Right renal pelvis (tissue), 4 donors: Measurements from ENCODE around the gene RPS15. TPM values are rescaled to one million over a fixed set of nuclear protein-coding genes. Genes with fewer than 3 reads are reported as not detected.
"Not testable (repeated sequence)": the region's sequence is repeated elsewhere in the genome, so short reads cannot be mapped to it uniquely, and the experiment has no call there.

ENCODE experiments used
- DNase-seq, 4 donors: peaks; one replicate each; pipeline ENCODE4 v3.0.0-alpha.2; 2013; ENCODE audit warnings: low read depth in 4 of 4, low spot score in 3 of 4, missing footprints in 1 of 4
- polyA plus RNA-seq, 4 donors: library from polyadenylated mRNA; unstranded; fragments of 120-200 nt; gene quantifications; one replicate each; pipeline ENCODE4 v1.2.1, GENCODE V29; 2013; ENCODE audit not compliant: insufficient read length in 4 of 4

RPS15 gene
- polyA plus RNA-seq, 4 donors = 509 to 913 (median 548) TPM

DNA sequence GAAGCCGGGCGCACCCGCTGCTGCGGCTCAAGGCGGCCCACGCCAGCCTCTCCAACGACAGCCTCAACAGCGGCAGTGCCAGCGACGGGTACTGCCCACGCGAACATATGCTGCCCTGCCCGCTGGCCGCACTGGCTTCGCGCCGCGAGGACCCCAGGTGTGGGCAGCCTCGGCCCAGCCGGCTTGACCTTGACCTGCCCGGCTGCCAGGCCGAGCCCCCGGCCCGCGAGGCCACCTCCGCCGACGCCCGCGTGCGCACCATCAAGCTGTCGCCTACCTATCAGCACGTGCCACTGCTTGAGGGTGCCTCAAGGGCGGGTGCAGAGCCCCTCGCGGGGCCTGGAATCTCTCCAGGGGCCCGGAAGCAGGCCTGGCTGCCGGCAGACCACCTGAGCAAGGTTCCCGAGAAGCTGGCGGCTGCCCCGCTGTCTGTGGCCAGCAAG lies 27.8 kb downstream of the RPS15 start:
- DNase-seq = no peak

DNA sequence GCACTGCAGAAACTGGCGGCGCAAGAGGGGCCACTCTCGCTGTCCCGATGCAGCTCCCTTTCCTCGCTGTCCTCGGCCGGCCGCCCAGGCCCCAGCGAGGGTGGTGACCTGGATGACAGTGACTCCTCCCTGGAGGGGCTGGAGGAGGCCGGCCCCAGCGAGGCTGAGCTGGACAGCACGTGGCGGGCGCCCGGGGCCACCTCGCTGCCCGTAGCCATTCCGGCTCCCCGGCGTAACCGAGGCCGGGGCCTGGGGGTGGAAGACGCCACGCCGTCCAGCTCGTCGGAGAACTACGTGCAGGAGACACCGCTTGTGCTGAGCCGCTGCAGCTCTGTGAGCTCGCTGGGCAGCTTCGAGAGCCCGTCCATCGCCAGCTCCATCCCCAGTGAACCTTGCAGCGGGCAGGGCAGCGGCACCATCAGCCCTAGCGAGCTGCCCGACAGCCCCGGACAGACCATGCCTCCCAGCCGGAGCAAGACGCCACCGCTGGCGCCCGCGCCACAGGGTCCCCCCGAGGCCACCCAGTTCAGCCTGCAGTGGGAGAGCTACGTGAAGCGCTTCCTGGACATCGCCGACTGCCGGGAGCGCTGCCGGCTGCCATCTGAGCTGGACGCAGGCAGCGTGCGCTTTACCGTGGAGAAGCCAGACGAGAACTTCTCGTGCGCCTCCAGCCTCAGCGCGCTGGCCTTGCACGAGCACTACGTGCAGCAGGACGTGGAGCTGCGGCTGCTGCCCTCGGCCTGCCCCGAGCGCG lies 28.4 kb downstream of the RPS15 start:
- no peak for DNase-seq

DNA sequence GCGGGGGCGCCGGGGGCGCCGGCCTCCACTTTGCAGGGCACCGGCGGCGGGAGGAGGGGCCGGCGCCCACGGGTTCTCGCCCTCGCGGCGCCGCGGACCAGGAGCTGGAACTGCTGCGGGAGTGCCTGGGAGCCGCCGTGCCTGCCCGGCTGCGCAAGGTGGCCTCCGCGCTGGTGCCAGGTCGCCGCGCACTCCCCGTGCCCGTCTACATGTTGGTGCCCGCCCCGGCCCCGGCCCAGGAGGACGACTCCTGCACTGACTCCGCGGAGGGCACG lies 29.0 kb downstream of the RPS15 start:
- DNase-seq = no peak

DNA sequence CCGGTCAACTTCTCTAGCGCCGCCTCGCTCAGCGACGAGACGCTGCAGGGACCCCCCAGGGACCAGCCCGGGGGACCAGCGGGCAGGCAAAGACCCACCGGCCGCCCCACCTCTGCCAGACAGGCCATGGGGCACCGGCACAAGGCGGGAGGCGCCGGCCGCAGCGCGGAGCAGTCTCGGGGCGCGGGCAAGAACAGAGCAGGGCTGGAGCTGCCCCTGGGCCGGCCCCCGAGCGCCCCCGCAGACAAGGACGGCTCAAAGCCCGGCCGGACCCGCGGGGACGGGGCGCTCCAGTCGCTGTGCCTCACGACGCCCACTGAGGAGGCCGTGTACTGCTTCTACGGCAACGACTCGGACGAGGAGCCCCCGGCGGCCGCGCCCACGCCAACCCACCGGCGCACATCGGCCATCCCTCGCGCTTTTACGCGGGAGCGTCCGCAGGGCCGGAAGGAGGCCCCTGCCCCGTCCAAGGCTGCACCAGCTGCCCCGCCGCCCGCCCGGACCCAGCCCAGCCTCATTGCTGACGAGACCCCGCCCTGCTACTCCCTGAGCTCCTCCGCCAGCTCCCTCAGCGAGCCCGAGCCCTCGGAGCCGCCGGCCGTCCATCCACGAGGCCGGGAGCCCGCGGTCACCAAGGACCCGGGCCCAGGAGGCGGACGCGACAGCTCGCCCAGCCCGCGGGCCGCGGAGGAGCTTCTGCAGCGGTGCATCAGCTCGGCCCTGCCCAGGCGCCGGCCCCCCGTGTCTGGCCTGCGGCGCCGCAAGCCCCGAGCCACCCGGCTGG lies 29.5 kb downstream of the RPS15 start:
- no peak for DNase-seq

DNA sequence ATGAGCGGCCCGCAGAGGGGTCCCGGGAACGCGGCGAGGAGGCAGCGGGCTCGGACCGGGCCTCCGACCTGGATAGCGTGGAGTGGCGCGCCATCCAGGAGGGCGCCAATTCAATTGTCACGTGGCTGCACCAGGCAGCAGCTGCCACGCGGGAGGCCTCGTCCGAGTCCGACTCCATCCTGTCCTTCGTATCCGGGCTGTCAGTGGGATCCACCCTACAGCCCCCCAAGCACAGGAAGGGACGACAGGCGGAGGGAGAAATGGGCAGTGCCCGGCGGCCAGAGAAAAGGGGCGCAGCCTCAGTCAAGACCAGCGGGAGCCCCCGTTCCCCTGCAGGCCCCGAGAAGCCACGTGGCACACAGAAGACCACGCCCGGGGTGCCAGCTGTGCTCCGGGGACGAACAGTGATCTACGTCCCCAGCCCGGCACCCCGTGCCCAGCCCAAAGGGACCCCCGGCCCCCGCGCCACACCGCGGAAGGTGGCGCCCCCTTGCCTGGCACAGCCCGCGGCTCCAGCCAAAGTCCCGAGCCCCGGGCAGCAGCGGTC lies 30.2 kb downstream of the RPS15 start:
- no peak for DNase-seq

DNA sequence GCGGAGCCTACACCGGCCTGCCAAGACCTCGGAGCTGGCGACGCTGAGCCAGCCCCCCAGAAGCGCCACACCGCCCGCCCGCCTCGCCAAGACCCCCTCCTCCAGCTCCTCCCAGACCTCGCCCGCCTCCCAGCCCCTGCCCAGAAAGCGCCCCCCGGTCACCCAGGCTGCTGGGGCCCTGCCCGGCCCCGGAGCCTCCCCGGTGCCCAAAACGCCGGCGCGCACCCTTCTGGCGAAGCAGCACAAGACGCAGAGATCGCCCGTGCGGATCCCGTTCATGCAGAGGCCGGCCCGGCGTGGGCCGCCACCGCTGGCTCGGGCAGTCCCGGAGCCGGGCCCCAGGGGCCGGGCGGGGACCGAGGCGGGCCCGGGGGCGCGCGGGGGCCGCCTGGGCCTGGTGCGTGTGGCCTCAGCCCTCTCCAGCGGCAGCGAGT lies 30.6 kb downstream of the RPS15 start:
- no peak for DNase-seq

DNA sequence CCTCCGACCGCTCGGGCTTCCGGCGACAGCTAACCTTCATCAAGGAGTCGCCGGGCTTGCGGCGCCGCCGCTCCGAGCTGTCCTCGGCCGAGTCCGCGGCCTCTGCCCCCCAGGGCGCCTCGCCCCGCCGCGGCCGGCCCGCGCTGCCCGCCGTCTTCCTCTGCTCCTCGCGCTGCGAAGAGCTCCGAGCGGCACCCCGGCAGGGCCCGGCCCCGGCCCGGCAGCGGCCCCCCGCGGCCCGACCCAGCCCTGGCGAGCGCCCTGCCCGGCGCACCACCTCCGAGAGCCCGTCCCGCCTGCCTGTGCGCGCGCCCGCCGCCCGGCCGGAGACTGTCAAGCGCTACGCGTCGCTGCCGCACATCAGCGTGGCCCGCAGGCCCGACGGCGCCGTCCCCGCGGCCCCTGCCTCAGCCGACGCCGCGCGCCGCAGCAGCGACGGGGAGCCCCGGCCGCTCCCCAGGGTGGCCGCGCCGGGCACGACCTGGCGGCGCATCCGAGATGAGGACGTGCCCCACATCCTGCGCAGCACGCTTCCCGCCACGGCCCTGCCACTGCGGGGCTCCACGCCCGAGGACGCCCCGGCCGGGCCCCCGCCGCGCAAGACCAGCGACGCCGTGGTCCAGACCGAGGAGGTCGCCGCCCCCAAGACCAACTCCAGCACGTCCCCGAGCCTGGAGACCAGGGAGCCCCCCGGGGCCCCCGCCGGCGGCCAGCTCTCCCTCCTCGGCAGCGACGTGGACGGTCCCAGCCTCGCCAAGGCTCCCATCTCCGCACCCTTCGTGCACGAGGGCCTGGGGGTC lies 31.3 kb downstream of the RPS15 start:
- no peak for DNase-seq

DNA sequence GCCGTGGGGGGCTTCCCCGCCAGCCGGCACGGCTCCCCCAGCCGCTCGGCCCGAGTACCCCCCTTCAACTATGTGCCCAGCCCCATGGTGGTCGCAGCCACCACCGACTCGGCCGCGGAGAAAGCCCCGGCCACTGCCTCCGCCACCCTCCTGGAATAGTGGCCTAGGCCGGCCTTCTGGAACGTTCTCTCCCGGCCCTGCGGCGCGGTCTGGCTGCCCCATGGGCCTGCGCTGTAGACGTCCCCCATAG lies 31.8 kb downstream of the RPS15 start:
- DNase-seq = no peak

DNA sequence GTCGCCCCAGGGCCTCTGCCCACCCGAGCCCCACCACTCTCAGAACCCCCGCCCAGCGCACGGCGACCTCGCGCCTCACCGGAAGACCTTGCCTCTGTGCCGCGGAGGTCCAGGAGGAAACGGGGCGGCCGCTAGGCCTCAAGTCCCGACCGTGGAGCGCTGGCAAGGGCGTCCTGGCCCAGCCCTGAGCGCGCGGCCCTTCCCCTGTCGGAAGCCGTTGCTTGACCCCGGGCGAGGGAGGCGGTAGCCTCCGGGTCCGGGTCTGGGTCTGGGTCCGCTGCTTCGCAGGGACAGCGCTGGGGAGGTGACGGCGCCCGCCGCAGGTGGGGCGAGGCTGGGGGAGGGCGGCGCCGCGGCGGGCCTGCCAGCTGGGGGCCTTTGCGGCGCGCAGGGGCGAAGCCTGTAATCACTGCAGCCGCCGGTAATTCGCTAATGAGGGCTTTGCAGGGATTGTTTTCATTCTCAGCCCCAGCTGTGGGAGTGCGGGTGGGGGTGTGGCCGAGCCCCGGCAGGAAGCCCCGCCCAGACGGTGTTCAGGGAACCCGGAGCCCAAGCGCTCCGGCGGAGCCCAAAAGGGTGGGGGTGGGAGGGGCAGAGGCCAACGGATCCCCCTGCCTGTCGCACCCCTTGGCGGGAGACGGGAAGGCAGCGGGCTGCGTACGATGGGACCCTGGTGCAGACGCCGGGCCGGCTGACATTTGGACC lies 32.3 kb downstream of the RPS15 start:
- no peak for DNase-seq

DNA sequence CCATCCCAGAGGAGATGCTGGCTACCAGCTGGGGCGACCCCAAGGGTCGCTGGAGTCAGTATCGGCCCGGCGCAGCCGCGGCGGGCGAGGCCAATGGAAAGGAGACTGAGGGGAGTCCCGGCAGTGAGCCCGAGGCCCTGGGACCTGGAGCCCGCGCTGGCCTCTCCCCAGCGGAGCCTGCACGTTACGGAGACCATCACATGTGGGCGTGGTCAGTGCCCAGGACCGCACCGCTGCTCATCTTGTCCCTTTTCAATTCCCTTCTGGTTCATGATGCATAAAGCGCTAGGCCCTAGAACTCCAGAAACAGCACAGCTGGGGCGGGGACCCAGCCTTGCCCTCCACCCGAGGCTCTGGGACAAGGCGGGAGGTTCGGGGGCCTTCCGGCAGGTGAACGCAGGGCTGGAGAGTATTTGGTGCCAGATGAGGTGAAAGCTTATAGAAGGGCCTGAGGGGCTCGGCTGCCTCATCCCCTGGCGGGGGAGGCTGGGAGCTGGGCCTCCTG lies 32.9 kb downstream of the RPS15 start:
- no peak for DNase-seq

DNA sequence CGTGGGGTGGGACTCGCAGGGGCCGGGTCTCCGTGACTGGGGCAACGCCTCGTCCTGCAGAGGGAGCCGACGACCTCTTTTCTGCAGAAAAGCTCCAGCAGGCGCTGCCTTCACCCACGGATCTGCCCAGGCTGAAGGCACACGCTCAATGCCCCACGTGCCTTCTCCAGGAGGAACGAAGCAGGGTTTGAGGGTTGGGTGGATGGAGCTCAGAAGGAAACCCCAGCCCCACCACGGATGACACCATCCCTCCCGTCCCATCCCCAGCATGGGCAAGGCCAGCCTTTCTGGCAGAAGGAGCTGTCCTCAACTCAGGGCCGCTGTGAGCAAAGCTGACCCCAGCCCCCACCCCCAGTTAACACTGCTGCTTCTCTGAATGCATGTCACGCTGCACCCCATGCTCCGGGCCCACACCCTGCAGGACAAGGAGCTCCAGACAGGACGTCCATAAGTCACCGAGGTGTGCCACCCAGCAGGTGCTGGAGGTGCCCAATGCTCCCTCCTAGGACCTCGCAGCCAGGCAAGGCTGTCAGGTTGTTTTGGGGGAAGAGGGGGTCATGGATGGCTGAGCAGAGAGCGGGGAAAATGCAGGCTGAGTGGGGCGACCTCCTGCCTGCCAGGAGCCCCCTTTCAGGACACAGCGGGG lies 33.4 kb downstream of the RPS15 start:
- no peak for DNase-seq

DNA sequence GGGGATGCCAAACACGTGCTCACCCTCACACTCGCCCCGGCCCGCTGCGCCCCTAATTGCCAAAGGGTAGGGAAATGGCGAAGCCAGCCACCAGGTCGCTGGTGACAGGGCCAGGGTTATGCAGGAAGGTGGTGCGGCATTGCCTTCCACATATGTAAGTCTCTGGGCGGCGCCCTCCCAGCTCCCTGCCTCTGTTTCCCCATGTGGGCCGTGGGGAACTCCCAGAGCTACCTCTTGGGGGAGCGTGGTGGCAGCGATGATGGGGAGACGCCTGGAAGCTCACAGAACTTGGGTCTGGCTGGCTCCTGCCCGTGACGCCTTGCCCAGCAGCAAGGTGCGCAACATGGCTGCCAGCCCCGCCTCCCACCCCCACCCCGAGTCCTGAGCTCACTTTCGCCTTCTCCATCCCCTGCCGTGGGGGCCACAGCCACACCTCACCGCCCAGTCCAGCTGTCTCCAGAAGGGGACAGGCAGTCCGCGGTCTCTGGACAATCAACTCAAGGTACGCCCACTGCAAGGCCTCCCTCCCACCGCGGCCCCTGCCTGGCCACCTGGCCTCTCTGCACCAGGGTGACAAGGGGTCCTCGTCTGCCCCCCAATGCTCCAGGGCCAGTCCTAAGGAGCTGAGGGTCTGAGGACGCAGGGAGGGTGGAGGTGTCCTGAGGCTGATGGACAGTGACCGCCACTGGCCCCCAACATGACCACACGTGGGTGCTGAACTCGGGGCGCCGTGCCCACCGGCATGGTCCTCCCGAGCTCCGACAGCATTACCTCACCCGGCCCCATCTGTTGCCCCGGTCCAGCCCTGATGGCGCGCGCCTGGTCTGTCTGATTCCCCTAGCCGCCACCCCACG lies 34.3 kb downstream of the RPS15 start:
- no peak for DNase-seq

DNA sequence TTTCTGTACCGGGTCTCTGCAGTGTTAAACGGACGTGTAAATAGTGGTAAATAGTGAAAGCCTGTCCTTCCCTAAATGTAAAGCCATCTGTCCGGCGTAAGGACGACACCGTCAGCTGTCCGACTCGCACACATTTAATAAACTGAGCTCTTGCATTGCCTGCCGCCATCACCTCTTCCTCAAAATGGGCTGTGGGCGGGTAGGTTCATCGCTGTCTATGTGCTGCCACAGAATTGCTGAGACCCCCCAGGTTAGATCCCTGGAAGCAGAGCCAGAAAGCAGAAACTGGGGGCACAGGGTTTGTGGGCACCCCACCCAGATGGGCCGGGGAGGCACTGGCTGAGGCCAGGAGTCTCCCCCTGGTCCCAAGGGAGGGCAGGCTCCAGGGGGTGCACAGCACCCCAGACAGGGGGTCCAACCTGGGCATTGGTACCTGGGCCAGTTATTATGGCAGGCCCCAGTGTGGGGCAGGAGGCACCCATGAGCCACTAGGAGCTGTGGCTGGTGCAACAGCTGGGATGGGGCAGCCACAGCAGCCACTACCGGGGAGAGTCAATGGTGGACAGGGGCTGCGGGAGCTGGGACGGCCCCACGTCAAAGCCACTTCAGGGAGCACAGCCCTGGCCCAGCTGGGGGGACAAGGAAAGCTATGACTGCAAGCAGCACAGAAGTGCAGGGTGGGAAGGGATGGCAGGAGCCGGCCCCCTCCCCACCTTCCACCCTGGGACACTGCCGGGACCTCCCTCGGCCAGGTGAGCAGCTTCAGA lies 35.1 kb downstream of the RPS15 start:
- no peak for DNase-seq

DNA sequence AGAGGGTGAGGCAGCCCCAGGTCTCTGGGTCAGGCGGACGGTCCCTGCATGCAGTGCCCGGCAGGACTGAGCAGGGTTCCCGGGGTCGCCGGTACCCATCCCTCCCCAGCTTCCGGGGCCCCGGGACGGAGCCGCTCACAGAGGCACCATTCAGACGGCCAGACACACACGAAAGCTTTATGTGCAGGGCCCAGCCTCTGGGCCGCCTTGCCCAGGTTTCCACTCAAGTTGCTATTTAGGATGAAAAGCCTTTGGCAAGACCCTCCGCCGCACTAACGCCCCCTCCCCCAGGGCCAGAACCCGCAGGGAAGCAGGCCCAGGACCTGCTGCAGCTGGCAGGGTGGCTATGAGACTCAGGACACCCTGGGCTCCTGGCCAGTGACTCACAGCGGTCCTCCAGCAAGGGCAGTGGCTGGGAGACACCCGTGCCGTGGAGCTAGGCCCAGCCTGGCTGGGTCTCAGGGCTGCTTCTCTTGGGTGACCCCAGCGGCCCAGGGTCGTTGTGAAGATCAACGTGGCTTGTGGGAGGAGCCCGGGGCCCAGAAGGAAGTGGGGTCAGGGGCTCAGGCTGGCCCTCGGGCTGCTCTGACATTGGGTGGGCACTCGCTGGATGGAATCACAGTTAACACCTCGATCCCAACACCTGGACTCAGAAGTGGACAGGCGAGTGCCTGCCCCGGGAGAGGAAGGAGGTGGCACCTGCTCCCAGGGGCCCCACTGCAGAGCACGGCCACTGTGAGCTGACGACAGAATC lies 36.0 kb downstream of the RPS15 start:
- DNase-seq = no peak

DNA sequence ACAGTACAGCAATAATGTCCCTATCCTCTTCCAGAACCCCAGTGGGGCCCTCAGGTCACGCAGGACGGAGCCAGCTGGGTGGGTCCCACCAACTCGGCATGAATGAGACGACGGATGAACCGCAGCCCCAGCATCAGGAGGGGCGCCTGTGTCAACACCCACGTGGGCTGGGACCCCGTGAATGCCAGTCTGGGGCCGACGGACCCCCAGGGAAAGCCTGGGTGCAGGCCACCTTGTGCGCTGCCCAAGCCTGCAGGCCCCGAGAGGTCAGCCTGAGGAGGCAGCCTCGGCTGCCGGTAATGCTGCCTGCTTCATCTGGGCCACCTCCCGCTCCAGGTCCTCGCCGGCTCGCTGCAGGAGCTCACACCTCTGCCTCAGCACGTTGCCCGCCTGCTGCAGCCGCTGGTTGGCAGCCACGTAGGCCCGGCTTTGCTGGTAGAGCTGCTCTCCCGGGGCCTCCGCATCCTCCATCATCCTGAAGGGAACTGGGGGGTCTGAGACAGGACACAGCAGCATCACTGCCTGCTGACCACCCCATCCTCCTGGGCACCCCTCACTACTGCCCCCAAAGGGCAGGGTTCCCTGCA lies 36.7 kb downstream of the RPS15 start:
- no peak for DNase-seq

DNA sequence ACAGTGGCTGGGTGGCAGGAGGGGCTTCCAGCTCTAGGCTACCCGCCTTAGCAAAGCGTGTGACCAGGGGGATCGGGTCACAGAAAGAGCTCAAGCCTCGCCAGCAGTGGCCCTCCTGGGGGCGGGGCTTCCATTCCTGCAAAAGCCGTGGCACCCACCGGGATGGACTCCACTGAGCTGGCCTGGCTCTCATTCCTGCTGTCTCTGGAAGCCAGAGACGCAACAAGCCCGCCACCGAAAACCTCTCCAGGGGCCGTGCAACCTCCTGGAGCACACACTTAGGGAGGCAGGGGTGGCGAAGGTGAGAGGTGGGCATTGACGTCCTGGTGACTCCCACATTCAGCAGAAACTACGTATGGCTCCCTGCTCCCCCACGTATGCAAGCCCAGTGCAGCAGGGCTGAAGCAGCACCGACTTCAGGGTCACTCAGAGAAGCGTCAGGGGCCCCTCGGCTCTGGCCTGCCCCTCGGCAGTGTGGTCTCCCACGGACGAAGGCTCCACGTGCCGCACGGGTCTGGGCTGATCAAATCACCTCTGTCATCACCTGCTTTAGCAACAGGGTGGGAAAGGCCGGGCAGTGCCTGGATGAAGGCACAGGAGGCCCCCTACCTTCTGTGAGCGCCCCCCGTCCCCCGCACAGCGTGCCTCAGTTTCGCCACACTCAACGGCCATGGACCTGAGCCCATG lies 37.7 kb downstream of the RPS15 start:
- no peak for DNase-seq

DNA sequence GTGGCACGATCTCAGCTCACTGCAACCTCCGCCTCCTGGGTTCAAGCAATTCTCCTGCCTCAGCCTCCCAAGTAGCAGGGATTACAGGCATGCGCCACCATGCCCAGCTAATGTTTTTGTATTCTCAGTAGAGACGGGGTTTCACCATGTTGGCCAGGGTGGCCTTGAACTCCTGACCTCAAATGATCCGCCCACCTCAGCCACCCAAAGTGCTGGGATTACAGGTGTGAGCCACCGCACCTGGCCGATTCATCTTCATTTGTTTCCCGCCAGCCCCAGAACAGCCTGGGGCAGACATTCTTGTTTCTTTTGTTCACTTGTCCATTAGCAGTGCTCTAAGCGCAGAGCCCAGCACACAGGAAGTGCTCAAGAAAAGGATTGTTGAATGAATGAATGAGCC lies 38.9 kb downstream of the RPS15 start:
- DNase-seq = not testable (repeated sequence)
